Muscle layer of colon (tissue), 2 donors: Measurements from ENCODE around the gene YIPF6.

Experiments used
- H3K27ac ChIP-seq: one replicate; pipeline ENCODE4 v1.7.0; 2013; ENCODE audit warnings: low read depth, mild to moderate bottlenecking, low read length, moderate library complexity
- H3K27me3 ChIP-seq, 2 donors: one replicate each; pipeline ENCODE4 v1.7.0; 2013; ENCODE audit warnings: low read length in 2 of 2, mild to moderate bottlenecking in 2 of 2; ENCODE audit not compliant: insufficient read depth in 2 of 2, control insufficient read depth in 1 of 2
- H3K36me3 ChIP-seq: one replicate; pipeline ENCODE4 v1.7.0; 2013; ENCODE audit warnings: mild to moderate bottlenecking, low read length; ENCODE audit not compliant: insufficient read depth
- H3K4me1 ChIP-seq: one replicate; pipeline ENCODE4 v1.7.0; 2013; ENCODE audit warnings: mild to moderate bottlenecking, low read length; ENCODE audit not compliant: insufficient read depth
- H3K4me3 ChIP-seq, 2 donors: one replicate each; pipeline ENCODE4 v1.7.0; 2013; ENCODE audit warnings: low read length in 2 of 2, low read depth in 1 of 2, mild to moderate bottlenecking in 1 of 2, moderate library complexity in 1 of 2
- H3K9ac ChIP-seq: one replicate; pipeline ENCODE4 v1.7.0; 2013; ENCODE audit warnings: low read length
- H3K9me3 ChIP-seq: one replicate; pipeline ENCODE4 v1.7.0; 2013; ENCODE audit warnings: mild to moderate bottlenecking, low read length
- donor health status: abdominal sarcoma.
- donor health status: Adenocarcinoma of cecum.

Gene YIPF6

GRCh38 chrX:68498508-68499379, at the start of gene YIPF6:
YIPF6 (plus strand) TSS chrX:68499051; CDS start chrX:68499067, 16 bp downstream.
- H3K4me3 ChIP-seq, result peak within 1 kb of the TSS; percentile 44 to 69
- peaks cover 7% of the 10 kb centered on the region for H3K4me1 ChIP-seq
- H3K9ac ChIP-seq, result peak within 1 kb of the TSS; percentile 84
- no peaks in the 10 kb centered on the region for H3K36me3 ChIP-seq
- peak within 1 kb of the TSS; percentile 83 for H3K27ac ChIP-seq
- H3K9me3 ChIP-seq, result no peaks in the 10 kb centered on the region
- H3K27me3 ChIP-seq, result no peaks in the 10 kb centered on the region

GRCh38 chrX:68451720-68452119, 47.1 kb upstream of the YIPF6 start:
- H3K27me3 ChIP-seq, result no peaks in the 10 kb centered on the region
- H3K4me3 ChIP-seq, result no peak overlapping the region
- H3K4me1 ChIP-seq, result no peaks in the 10 kb centered on the region
- no peak overlapping the region for H3K9ac ChIP-seq
- H3K27ac ChIP-seq, result no peak overlapping the region
- H3K9me3 ChIP-seq, result no peaks in the 10 kb centered on the region
- no peaks in the 10 kb centered on the region for H3K36me3 ChIP-seq

- no peaks in the 10 kb centered on the region for H3K4me1 ChIP-seq
- peaks cover 0 to 4% of the 10 kb centered on the region in 2 donors for H3K27me3 ChIP-seq
- H3K36me3 ChIP-seq, result no peaks in the 10 kb centered on the region
- H3K4me3 ChIP-seq, result no peak overlapping the region
- no peak overlapping the region for H3K9ac ChIP-seq
- H3K27ac ChIP-seq, result no peak overlapping the region
- H3K9me3 ChIP-seq, result no peaks in the 10 kb centered on the region
These were observed 44.2 kb upstream of the YIPF6 start for GRCh38 chrX:68454476-68455150.

- peaks cover 0 to 4% of the 10 kb centered on the region in 2 donors for H3K27me3 ChIP-seq
- no peak overlapping the region for H3K9ac ChIP-seq
- H3K4me3 ChIP-seq, result no peak overlapping the region
- H3K36me3 ChIP-seq, result no peaks in the 10 kb centered on the region
- H3K9me3 ChIP-seq, result no peaks in the 10 kb centered on the region
- no peaks in the 10 kb centered on the region for H3K4me1 ChIP-seq
- H3K27ac ChIP-seq, result no peak overlapping the region
These were observed 43.7 kb upstream of the YIPF6 start for GRCh38 chrX:68455151-68455510.

- peaks cover 0 to 4% of the 10 kb centered on the region in 2 donors for H3K27me3 ChIP-seq
- no peaks in the 10 kb centered on the region for H3K36me3 ChIP-seq
- no peak overlapping the region for H3K9ac ChIP-seq
- no peak overlapping the region for H3K27ac ChIP-seq
- H3K9me3 ChIP-seq, result no peaks in the 10 kb centered on the region
- no peaks in the 10 kb centered on the region for H3K4me1 ChIP-seq
- no peak overlapping the region for H3K4me3 ChIP-seq
These were observed 37.8 kb upstream of the YIPF6 start for GRCh38 chrX:68461093-68461492.

- no peak overlapping the region for H3K9ac ChIP-seq
- H3K27ac ChIP-seq, result no peak overlapping the region
- no peak overlapping the region for H3K4me3 ChIP-seq
- H3K4me1 ChIP-seq, result no peaks in the 10 kb centered on the region
- H3K9me3 ChIP-seq, result no peaks in the 10 kb centered on the region
- H3K36me3 ChIP-seq, result no peaks in the 10 kb centered on the region
- peaks cover 0 to 4% of the 10 kb centered on the region in 2 donors for H3K27me3 ChIP-seq
These were observed 37.3 kb upstream of the YIPF6 start for GRCh38 chrX:68461576-68461975.

- H3K27ac ChIP-seq, result no peak overlapping the region
- H3K4me3 ChIP-seq, result no peak overlapping the region
- H3K27me3 ChIP-seq, result peaks cover 0 to 4% of the 10 kb centered on the region in 2 donors
- H3K36me3 ChIP-seq, result no peaks in the 10 kb centered on the region
- H3K9ac ChIP-seq, result no peak overlapping the region
- H3K9me3 ChIP-seq, result no peaks in the 10 kb centered on the region
- no peaks in the 10 kb centered on the region for H3K4me1 ChIP-seq
These were observed 36.7 kb upstream of the YIPF6 start for GRCh38 chrX:68462197-68462596.

- H3K27ac ChIP-seq, result no peak overlapping the region
These were observed 36.2 kb upstream of the YIPF6 start for GRCh38 chrX:68462653-68463052.

GRCh38 chrX:68463880-68464279, 35.0 kb upstream of the YIPF6 start:
- Histone ChIP-seq H3K9me3 (no peaks in the 10 kb centered on the region), H3K4me3 (no peak overlapping the region), H3K27me3 (peaks cover 0 to 4% of the 10 kb centered on the region in 2 donors), H3K36me3 (no peaks in the 10 kb centered on the region), H3K27ac (no peak overlapping the region), H3K4me1 (no peaks in the 10 kb centered on the region), H3K9ac (no peak overlapping the region)

More at GRCh38 chrX:68462653-68463052, 36.2 kb upstream of the YIPF6 start:
- Histone ChIP-seq H3K4me1 (no peaks in the 10 kb centered on the region), H3K9me3 (no peaks in the 10 kb centered on the region), H3K4me3 (no peak overlapping the region), H3K27me3 (peaks cover 0 to 4% of the 10 kb centered on the region in 2 donors), H3K9ac (no peak overlapping the region), H3K36me3 (no peaks in the 10 kb centered on the region)

- H3K27me3 ChIP-seq, result no peaks in the 10 kb centered on the region
- H3K4me3 ChIP-seq, result no peak overlapping the region
- no peaks in the 10 kb centered on the region for H3K4me1 ChIP-seq
- H3K36me3 ChIP-seq, result no peaks in the 10 kb centered on the region
- no peaks in the 10 kb centered on the region for H3K9me3 ChIP-seq
- H3K27ac ChIP-seq, result no peak overlapping the region
- H3K9ac ChIP-seq, result no peak overlapping the region
These were observed 34.1 kb upstream of the YIPF6 start for GRCh38 chrX:68464796-68465195.

GRCh38 chrX:68480969-68481368, 17.9 kb upstream of the YIPF6 start:
- Histone ChIP-seq H3K36me3 (no peaks in the 10 kb centered on the region), H3K4me3 (no peak overlapping the region), H3K9ac (no peak overlapping the region), H3K4me1 (no peaks in the 10 kb centered on the region), H3K27me3 (no peaks in the 10 kb centered on the region), H3K9me3 (no peaks in the 10 kb centered on the region), H3K27ac (no peak overlapping the region)
